Measurements from ENCODE around the gene STX11.
"Not testable (repeated sequence)": the region's sequence is repeated elsewhere in the genome, so short reads cannot be mapped to it uniquely, and the experiment has no call there.

STX11 gene

DNA sequence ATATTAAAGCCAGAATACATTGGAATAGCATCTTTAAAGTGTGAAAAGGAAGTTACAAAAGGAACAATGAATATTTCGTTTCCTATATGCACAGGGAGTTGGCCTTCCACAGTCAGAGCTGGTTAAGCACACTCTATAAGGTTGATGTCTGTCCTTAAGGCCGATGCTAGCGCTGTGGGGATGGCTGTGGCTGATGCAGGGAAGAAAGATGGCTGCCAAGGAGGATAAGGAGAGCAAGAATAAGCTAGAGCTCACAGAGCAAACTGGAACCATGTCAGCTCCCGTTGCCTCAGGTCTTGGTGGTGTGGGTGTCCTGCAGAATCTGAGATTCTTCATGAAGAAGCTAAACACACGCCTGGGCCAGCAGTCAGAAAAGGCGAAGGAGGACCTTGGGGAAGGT is 20.8 kb upstream of the STX11 start:
- Histone ChIP-seq H3K4me1 (ENCODE audit: insufficient read depth, low read length) (no peaks in the 10 kb centered on the region), H3K27me3 (ENCODE audit: insufficient read depth, low read length) (peaks cover 3% of the 10 kb centered on the region), H3K9me3 (ENCODE audit: low read length) (no peaks in the 10 kb centered on the region), H2AFZ (ENCODE audit: low read depth, low read length) (no peak overlapping the region), H3K4me3 (ENCODE audit: low read length) (no peak overlapping the region), H3K36me3 (ENCODE audit: insufficient read depth, low read length) (no peaks in the 10 kb centered on the region)

DNA sequence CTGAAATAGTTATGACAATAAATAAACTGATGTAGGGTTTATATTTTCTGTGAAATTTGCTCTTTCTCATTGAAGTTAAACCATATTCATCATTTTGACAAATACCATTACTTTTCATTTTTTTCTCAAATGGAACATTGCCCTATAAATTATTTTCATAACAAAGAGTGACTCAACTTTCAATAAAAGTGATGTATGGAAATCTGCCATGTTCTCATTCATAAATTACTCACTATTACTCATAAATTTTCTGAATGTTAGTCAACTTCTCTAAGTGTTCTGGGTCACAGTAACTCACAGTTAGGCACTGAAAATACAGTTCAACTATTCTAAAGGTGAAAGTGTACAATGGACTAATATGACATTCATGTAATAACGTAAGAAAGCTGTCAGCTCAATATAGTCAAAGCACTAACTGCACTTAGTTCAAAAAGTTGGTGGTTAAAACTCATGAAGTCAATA is 19.0 kb upstream of the STX11 start:
- Histone ChIP-seq H3K36me3 (ENCODE audit: insufficient read depth, low read length) (no peaks in the 10 kb centered on the region), H2AFZ (ENCODE audit: low read depth, low read length) (no peak overlapping the region), H3K4me1 (ENCODE audit: insufficient read depth, low read length) (no peaks in the 10 kb centered on the region), H3K27me3 (ENCODE audit: insufficient read depth, low read length) (no peaks in the 10 kb centered on the region), H3K9me3 (ENCODE audit: low read length) (no peaks in the 10 kb centered on the region), H3K4me3 (ENCODE audit: low read length) (no peak overlapping the region)

- H3K4me1 ChIP-seq (ENCODE audit: insufficient read depth, low read length); H3K27me3 ChIP-seq (ENCODE audit: insufficient read depth, low read length); H3K4me3 ChIP-seq (ENCODE audit: low read length); H3K36me3 ChIP-seq (ENCODE audit: insufficient read depth, low read length); H3K9me3 ChIP-seq (ENCODE audit: low read length); H2AFZ ChIP-seq (ENCODE audit: low read depth, low read length): not testable (repeated sequence)
These were observed 18.1 kb upstream of the STX11 start for GRCh38 chr6:144132167-144132690.

GRCh38 chr6:144133225-144133821 is 17.0 kb upstream of the STX11 start:
- Histone ChIP-seq H3K4me1 (ENCODE audit: insufficient read depth, low read length) (no peaks in the 10 kb centered on the region), H3K36me3 (ENCODE audit: insufficient read depth, low read length) (no peaks in the 10 kb centered on the region), H3K27me3 (ENCODE audit: insufficient read depth, low read length) (no peaks in the 10 kb centered on the region), H3K4me3 (ENCODE audit: low read length) (no peak overlapping the region), H3K9me3 (ENCODE audit: low read length) (no peaks in the 10 kb centered on the region), H2AFZ (ENCODE audit: low read depth, low read length) (no peak overlapping the region)

- Histone ChIP-seq H3K27me3 (ENCODE audit: insufficient read depth, low read length) (peaks cover 2% of the 10 kb centered on the region), H2AFZ (ENCODE audit: low read depth, low read length) (no peak overlapping the region), H3K4me1 (ENCODE audit: insufficient read depth, low read length) (no peaks in the 10 kb centered on the region), H3K9me3 (ENCODE audit: low read length) (no peaks in the 10 kb centered on the region), H3K4me3 (ENCODE audit: low read length) (no peak overlapping the region), H3K36me3 (ENCODE audit: insufficient read depth, low read length) (no peaks in the 10 kb centered on the region)
These were observed 16.1 kb upstream of the STX11 start for GRCh38 chr6:144134176-144134575.

DNA sequence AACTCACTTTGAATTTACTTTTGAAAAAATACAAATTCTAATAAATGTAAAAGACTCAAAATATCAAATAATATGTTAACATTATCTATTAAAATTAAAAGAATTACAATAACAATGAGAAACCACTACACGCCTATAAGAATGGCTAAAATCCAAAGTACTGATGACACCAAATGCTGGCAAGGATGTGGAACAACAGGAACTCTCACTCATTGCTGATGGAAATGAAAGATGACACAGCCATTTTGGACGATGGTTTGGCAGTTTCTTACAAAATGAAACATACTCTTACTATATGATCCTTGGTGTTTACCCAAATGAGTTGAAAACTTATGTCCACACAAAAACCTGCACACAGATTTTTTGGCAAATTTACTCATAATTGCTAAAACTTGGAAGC is 15.6 kb upstream of the STX11 start:
- Histone ChIP-seq H3K4me3 (ENCODE audit: low read length) (no peak overlapping the region), H2AFZ (ENCODE audit: low read depth, low read length) (no peak overlapping the region), H3K36me3 (ENCODE audit: insufficient read depth, low read length) (no peaks in the 10 kb centered on the region), H3K27me3 (ENCODE audit: insufficient read depth, low read length) (peaks cover 2% of the 10 kb centered on the region), H3K4me1 (ENCODE audit: insufficient read depth, low read length) (no peaks in the 10 kb centered on the region), H3K9me3 (ENCODE audit: low read length) (no peaks in the 10 kb centered on the region)

DNA sequence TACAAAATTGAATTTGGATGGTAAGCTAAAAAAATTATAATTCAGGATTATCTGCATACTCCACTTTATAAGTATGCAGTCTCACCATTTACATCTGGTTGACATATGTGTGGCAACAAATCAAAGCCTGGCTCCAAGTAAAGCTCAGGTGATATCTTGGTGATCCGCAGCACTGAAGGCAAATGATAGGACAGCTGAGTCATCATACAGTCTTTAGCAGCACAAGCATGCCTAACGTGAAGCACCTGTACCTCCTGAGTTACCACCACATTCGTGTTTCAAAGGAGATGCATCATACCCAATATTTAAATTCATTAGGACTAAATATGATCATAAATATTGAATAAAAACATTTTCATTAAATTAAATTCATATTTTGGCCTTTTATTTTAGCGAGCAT is 11.8 kb upstream of the STX11 start:
- no peaks in the 10 kb centered on the region for H3K9me3 ChIP-seq (ENCODE audit: low read length)
- peaks cover 2% of the 10 kb centered on the region for H3K27me3 ChIP-seq (ENCODE audit: insufficient read depth, low read length)
- H3K36me3 ChIP-seq (ENCODE audit: insufficient read depth, low read length): no peaks in the 10 kb centered on the region
- no peaks in the 10 kb centered on the region for H3K4me1 ChIP-seq (ENCODE audit: insufficient read depth, low read length)
- H3K4me3 ChIP-seq (ENCODE audit: low read length): no peak overlapping the region
- H2AFZ ChIP-seq (ENCODE audit: low read depth, low read length): no peak overlapping the region

- H3K9me3 ChIP-seq (ENCODE audit: low read length): no peaks in the 10 kb centered on the region
- H2AFZ ChIP-seq (ENCODE audit: low read depth, low read length): no peak overlapping the region
- no peaks in the 10 kb centered on the region for H3K4me1 ChIP-seq (ENCODE audit: insufficient read depth, low read length)
- no peaks in the 10 kb centered on the region for H3K36me3 ChIP-seq (ENCODE audit: insufficient read depth, low read length)
- no peak overlapping the region for H3K4me3 ChIP-seq (ENCODE audit: low read length)
- H3K27me3 ChIP-seq (ENCODE audit: insufficient read depth, low read length): peaks cover 2% of the 10 kb centered on the region
These were observed 10.5 kb upstream of the STX11 start for GRCh38 chr6:144139817-144140216.

DNA sequence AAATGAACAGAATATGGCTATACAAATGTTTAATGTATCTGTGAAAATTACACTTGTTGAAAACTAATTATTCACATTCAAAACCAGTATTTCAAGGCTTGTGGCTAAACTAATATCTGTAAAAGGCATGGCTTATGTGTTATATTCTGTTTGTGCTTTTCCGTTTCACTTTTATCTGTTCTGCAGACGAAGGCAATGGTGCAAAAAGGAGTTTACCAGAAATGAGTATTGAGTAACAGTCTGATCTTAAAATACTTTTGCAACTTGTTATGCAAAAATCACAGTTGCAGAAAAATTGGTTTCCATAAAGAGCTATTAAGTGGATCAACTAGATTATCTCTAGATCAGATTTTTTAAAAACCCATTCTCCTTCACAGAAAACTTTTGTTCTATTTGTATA is 9.4 kb upstream of the STX11 start:
- Histone ChIP-seq H3K9me3 (ENCODE audit: low read length) (no peaks in the 10 kb centered on the region), H3K4me1 (ENCODE audit: insufficient read depth, low read length) (no peaks in the 10 kb centered on the region), H3K27me3 (ENCODE audit: insufficient read depth, low read length) (peaks cover 2% of the 10 kb centered on the region), H3K4me3 (ENCODE audit: low read length) (no peak overlapping the region), H2AFZ (ENCODE audit: low read depth, low read length) (no peak overlapping the region), H3K36me3 (ENCODE audit: insufficient read depth, low read length) (no peaks in the 10 kb centered on the region)

DNA sequence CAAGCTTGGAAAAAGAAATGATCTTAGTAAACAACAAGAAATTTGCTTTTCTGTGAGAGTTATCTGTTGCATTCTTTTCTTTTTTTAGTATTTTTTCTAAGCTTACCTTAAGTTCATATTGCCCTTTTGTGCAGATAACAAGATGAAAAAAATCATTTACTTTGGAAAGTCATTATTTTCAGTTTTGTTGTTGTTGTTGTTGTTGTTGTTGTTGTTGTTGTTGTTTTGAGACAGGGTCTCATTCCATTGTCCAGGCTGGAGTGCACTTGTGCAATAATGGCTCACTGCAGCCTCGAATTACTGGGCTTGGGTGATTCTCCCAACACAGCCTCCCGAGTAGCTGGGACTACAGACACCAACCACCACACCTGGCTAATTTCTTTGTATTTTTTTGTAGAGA is 8.8 kb upstream of the STX11 start:
- H3K4me3 ChIP-seq (ENCODE audit: low read length): no peak overlapping the region
- H3K9me3 ChIP-seq (ENCODE audit: low read length): no peaks in the 10 kb centered on the region
- no peak overlapping the region for H2AFZ ChIP-seq (ENCODE audit: low read depth, low read length)
- H3K4me1 ChIP-seq (ENCODE audit: insufficient read depth, low read length): no peaks in the 10 kb centered on the region
- H3K27me3 ChIP-seq (ENCODE audit: insufficient read depth, low read length): peaks cover 2% of the 10 kb centered on the region
- H3K36me3 ChIP-seq (ENCODE audit: insufficient read depth, low read length): no peaks in the 10 kb centered on the region

DNA sequence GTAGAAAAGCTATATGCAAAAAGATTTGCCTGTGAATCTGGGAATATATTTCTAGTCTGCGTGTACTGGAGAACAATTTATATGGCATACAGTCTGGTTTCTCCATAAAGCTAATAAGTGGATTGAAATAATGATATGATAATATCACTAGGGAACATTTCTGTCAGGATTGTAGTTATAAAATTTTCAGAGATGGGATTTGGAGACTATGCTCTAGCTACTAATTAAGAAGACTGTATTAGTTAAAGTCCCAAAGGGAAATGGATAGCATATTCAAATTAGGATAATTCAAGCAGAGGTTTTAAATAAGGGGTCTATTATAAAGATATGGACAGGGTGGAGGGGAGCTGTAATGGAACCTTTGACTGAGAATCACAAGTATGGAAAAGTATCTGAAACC is 7.2 kb upstream of the STX11 start:
- H3K9me3 ChIP-seq (ENCODE audit: low read length): no peaks in the 10 kb centered on the region
- peaks cover 12% of the 10 kb centered on the region for H3K27me3 ChIP-seq (ENCODE audit: insufficient read depth, low read length)
- H3K4me3 ChIP-seq (ENCODE audit: low read length): no peak overlapping the region
- no peak overlapping the region for H2AFZ ChIP-seq (ENCODE audit: low read depth, low read length)
- no peaks in the 10 kb centered on the region for H3K36me3 ChIP-seq (ENCODE audit: insufficient read depth, low read length)
- no peaks in the 10 kb centered on the region for H3K4me1 ChIP-seq (ENCODE audit: insufficient read depth, low read length)

DNA sequence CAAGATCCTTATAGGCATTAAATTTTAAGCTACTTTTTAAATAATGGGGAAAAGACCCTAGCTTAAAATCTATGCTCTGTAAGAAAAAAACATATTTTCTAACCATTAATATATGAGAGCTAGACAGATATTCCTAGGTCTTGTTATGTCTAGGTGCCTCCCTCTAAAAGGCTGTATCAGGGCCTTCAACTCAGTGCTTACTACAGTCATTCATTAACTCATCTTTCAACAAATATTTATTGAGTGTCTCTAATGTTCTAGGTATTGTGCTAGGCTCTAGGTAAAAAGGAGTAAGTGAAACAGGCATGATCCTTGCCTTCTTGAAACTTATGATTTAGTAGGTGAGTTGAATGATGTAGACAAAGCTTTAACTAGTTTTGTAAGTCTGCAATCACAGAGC is 6.4 kb upstream of the STX11 start:
- H3K9me3 ChIP-seq (ENCODE audit: low read length): no peaks in the 10 kb centered on the region
- no peak overlapping the region for H3K4me3 ChIP-seq (ENCODE audit: low read length)
- no peaks in the 10 kb centered on the region for H3K36me3 ChIP-seq (ENCODE audit: insufficient read depth, low read length)
- peaks cover 11% of the 10 kb centered on the region for H3K27me3 ChIP-seq (ENCODE audit: insufficient read depth, low read length)
- H3K4me1 ChIP-seq (ENCODE audit: insufficient read depth, low read length): no peaks in the 10 kb centered on the region
- H2AFZ ChIP-seq (ENCODE audit: low read depth, low read length): no peak overlapping the region

GRCh38 chr6:144144996-144145395 is 5.3 kb upstream of the STX11 start:
- Histone ChIP-seq H3K9me3 (ENCODE audit: low read length) (no peaks in the 10 kb centered on the region), H2AFZ (ENCODE audit: low read depth, low read length) (no peak overlapping the region), H3K4me1 (ENCODE audit: insufficient read depth, low read length) (no peaks in the 10 kb centered on the region), H3K36me3 (ENCODE audit: insufficient read depth, low read length) (no peaks in the 10 kb centered on the region), H3K27me3 (ENCODE audit: insufficient read depth, low read length) (peaks cover 21% of the 10 kb centered on the region), H3K4me3 (ENCODE audit: low read length) (no peak overlapping the region)

DNA sequence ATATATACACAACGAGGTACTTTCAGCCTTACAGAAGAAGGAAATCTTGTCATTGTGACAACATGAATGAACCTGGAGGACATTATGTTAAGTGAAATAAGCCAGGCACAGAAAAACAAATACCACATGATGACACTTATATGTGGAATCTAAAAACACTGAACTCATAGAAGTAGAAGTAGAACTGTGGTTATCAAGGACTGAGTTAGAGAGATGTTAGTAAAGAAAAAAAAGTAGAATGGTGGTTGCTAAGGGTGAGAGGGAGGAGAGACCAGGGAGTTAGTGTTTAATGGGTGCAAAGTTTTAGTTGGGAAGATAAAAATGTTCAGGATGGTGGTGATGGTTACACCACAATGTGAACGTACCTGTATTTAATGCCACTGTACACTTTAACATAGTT is 4.8 kb upstream of the STX11 start:
- H2AFZ ChIP-seq (ENCODE audit: low read depth, low read length): no peak overlapping the region
- H3K27me3 ChIP-seq (ENCODE audit: insufficient read depth, low read length): peaks cover 21% of the 10 kb centered on the region
- H3K4me1 ChIP-seq (ENCODE audit: insufficient read depth, low read length): no peaks in the 10 kb centered on the region
- H3K4me3 ChIP-seq (ENCODE audit: low read length): no peak overlapping the region
- H3K9me3 ChIP-seq (ENCODE audit: low read length): no peaks in the 10 kb centered on the region
- no peaks in the 10 kb centered on the region for H3K36me3 ChIP-seq (ENCODE audit: insufficient read depth, low read length)

All from neuron (in vitro differentiated cells).